Measurements from ENCODE around the gene CTDSP2.

- TF ChIP-seq EZH2phosphoT487 (IDR thresholded peaks at IDR 0.05; ENCODE audit: borderline replicate concordance, low read depth, low read length): no peak
- TF ChIP-seq, protein P1, sequence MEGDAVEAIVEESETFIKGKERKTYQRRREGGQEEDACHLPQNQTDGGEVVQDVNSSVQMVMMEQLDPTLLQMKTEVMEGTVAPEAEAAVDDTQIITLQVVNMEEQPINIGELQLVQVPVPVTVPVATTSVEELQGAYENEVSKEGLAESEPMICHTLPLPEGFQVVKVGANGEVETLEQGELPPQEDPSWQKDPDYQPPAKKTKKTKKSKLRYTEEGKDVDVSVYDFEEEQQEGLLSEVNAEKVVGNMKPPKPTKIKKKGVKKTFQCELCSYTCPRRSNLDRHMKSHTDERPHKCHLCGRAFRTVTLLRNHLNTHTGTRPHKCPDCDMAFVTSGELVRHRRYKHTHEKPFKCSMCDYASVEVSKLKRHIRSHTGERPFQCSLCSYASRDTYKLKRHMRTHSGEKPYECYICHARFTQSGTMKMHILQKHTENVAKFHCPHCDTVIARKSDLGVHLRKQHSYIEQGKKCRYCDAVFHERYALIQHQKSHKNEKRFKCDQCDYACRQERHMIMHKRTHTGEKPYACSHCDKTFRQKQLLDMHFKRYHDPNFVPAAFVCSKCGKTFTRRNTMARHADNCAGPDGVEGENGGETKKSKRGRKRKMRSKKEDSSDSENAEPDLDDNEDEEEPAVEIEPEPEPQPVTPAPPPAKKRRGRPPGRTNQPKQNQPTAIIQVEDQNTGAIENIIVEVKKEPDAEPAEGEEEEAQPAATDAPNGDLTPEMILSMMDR (conservative IDR thresholded peaks at IDR 0.05; ENCODE audit: low read length): no peak
Observed at GRCh38 chr12:57775044-57775443, 71.5 kb downstream of the CTDSP2 start.
